WTC11 (cell line): Measurements from ENCODE around the gene MAPK7. TPM values are rescaled to one million over a fixed set of nuclear protein-coding genes. Genes with fewer than 3 reads are reported as not detected.

Source experiments
- ATF1 ChIP-seq: sonication (generic); formaldehyde crosslinking; IDR thresholded peaks from 2 replicates; pipeline ENCODE4 v1.8.1; 2023; ENCODE audit warnings: mild to moderate bottlenecking, moderate library complexity, missing genetic modification reagents
- CREM ChIP-seq: sonication (generic); formaldehyde crosslinking; IDR thresholded peaks from 2 replicates; pipeline ENCODE4 v1.8.1; 2022; ENCODE audit warnings: mild to moderate bottlenecking, missing genetic modification reagents, moderate library complexity
- CTCF ChIP-seq: fragments of 200-600 bp; IDR thresholded peaks from 2 replicates; pipeline ENCODE4 v1.8.0; 2022; ENCODE audit warnings: antibody characterized with exemption
- EMX1 ChIP-seq: fragments of 250-450 bp; sonication (Bioruptor Pico); IDR thresholded peaks from 2 replicates; pipeline ENCODE4 v1.8.0; 2021; ENCODE audit warnings: mild to moderate bottlenecking
- ETV6 ChIP-seq: sonication (generic); formaldehyde crosslinking; IDR thresholded peaks from 2 replicates; pipeline ENCODE4 v1.8.1; 2022; ENCODE audit warnings: mild to moderate bottlenecking, missing genetic modification reagents
- FOXJ3 ChIP-seq: sonication (generic); formaldehyde crosslinking; IDR thresholded peaks from 2 replicates; pipeline ENCODE4 v1.9.0; 2021; ENCODE audit warnings: missing genetic modification reagents, mild to moderate bottlenecking, borderline replicate concordance
- FOXP4 ChIP-seq: sonication (generic); formaldehyde crosslinking; IDR thresholded peaks from 2 replicates; pipeline ENCODE4 v1.8.0; 2022; ENCODE audit warnings: mild to moderate bottlenecking, missing genetic modification reagents
- GABPB1 ChIP-seq: sonication (generic); formaldehyde crosslinking; IDR thresholded peaks from 2 replicates; pipeline ENCODE4 v1.8.1; 2023; ENCODE audit warnings: mild to moderate bottlenecking, missing genetic modification reagents
- GRHL2 ChIP-seq: fragments of 250-450 bp; sonication (Bioruptor Pico); IDR thresholded peaks from 2 replicates; pipeline ENCODE4 v1.8.0; 2022; ENCODE audit warnings: mild to moderate bottlenecking, moderate library complexity; ENCODE audit not compliant: insufficient replicate concordance, severe bottlenecking
- HMGXB4 ChIP-seq: sonication (generic); formaldehyde crosslinking; IDR thresholded peaks from 2 replicates; pipeline ENCODE4 v1.8.1; 2023; ENCODE audit warnings: mild to moderate bottlenecking, moderate library complexity, missing genetic modification reagents
- JUN ChIP-seq: sonication (generic); formaldehyde crosslinking; IDR thresholded peaks from 2 replicates; pipeline ENCODE4 v1.8.0; 2023; ENCODE audit warnings: mild to moderate bottlenecking, missing genetic modification reagents
- KAT7 ChIP-seq: sonication (generic); formaldehyde crosslinking; IDR thresholded peaks from 2 replicates; pipeline ENCODE4 v1.8.1; 2023; ENCODE audit warnings: missing genetic modification reagents, mild to moderate bottlenecking, borderline replicate concordance
- NFYB ChIP-seq: sonication (generic); formaldehyde crosslinking; conservative IDR thresholded peaks from 2 replicates; pipeline ENCODE4 v1.8.0; 2022; ENCODE audit warnings: low read depth, missing genetic modification reagents
- NR1H2 ChIP-seq: sonication (generic); formaldehyde crosslinking; IDR thresholded peaks from 2 replicates; pipeline ENCODE4 v1.9.0; 2021; ENCODE audit warnings: mild to moderate bottlenecking, moderate library complexity, missing genetic modification reagents
- NR2C2 ChIP-seq: sonication (generic); formaldehyde crosslinking; IDR thresholded peaks from 2 replicates; pipeline ENCODE4 v1.8.0; 2022; ENCODE audit warnings: mild to moderate bottlenecking, missing genetic modification reagents
- PRRX2 ChIP-seq: fragments of 250-450 bp; sonication (Bioruptor Pico); IDR thresholded peaks from 2 replicates; pipeline ENCODE4 v1.8.0; 2021; ENCODE audit warnings: mild to moderate bottlenecking
- SMAD4 ChIP-seq: sonication (generic); formaldehyde crosslinking; IDR thresholded peaks from 2 replicates; pipeline ENCODE4 v1.8.0; 2022; ENCODE audit warnings: mild to moderate bottlenecking, missing genetic modification reagents
- SP1 ChIP-seq: sonication (generic); formaldehyde crosslinking; conservative IDR thresholded peaks from 2 replicates; pipeline ENCODE4 v1.8.1; 2022; ENCODE audit warnings: missing genetic modification reagents
- STAT6 ChIP-seq: sonication (generic); formaldehyde crosslinking; conservative IDR thresholded peaks from 2 replicates; pipeline ENCODE4 v1.8.1; 2023; ENCODE audit warnings: mild to moderate bottlenecking, low read depth, missing genetic modification reagents, moderate library complexity
- TCF7 ChIP-seq: sonication (generic); formaldehyde crosslinking; IDR thresholded peaks from 2 replicates; pipeline ENCODE4 v1.8.0; 2022; ENCODE audit warnings: mild to moderate bottlenecking, low read depth, missing genetic modification reagents, moderate library complexity
- ZNF121 ChIP-seq: sonication (generic); formaldehyde crosslinking; IDR thresholded peaks from 2 replicates; pipeline ENCODE4 v1.8.0; 2023; ENCODE audit warnings: missing genetic modification reagents
- ZNF263 ChIP-seq: sonication (generic); formaldehyde crosslinking; IDR thresholded peaks from 2 replicates; pipeline ENCODE4 v1.8.1; 2022; ENCODE audit warnings: low read depth, mild to moderate bottlenecking, moderate library complexity, missing genetic modification reagents
- ZNF281 ChIP-seq: sonication (generic); formaldehyde crosslinking; IDR thresholded peaks from 2 replicates; pipeline ENCODE4 v1.8.0; 2023; ENCODE audit warnings: mild to moderate bottlenecking, missing genetic modification reagents
- total RNA-seq: library from RNA; stranded (reverse); gene quantifications from 3 replicates; pipeline ENCODE4 v1.2.3, GENCODE V29; 2021

The MAPK7 gene
- total RNA-seq, 1 experiment from 2014 or later, result 38.5 TPM

- no peak for TF ChIP-seq ZNF281 (CRISPR knock-in tag)
- no peak for TF ChIP-seq STAT6
- TF ChIP-seq NR1H2, result no peak
- TF ChIP-seq TCF7 (CRISPR knock-in tag), result no peak
- TF ChIP-seq GRHL2 (CRISPR knock-in tag), result no peak
- 0 out of 2 replicates have a peak, but pooled peaks have one; percentile 22 for TF ChIP-seq CTCF
- TF ChIP-seq ATF1, result no peak
- TF ChIP-seq NFYB, result 0 out of 2 replicates have a peak, but pooled peaks have one; percentile 19
- no peak for TF ChIP-seq ETV6
- no peak for TF ChIP-seq PRRX2
- no peak for TF ChIP-seq ZNF263 (CRISPR knock-in tag)
- TF ChIP-seq FOXJ3 (CRISPR knock-in tag), result no peak
- 0 out of 2 replicates have a peak, but pooled peaks have one; percentile 54 for TF ChIP-seq HMGXB4
- TF ChIP-seq JUN, result no peak
- TF ChIP-seq FOXP4 (CRISPR knock-in tag), result no peak
- no peak for TF ChIP-seq CREM (CRISPR knock-in tag)
- TF ChIP-seq SP1 (CRISPR knock-in tag), result peak; percentile 43; the same call in 1 of the 2 replicates
- no peak for TF ChIP-seq SMAD4 (CRISPR knock-in tag)
- TF ChIP-seq ZNF121 (CRISPR knock-in tag), result 0 out of 2 replicates have a peak, but pooled peaks have one; percentile 44
- TF ChIP-seq KAT7 (CRISPR knock-in tag), result no peak
- TF ChIP-seq GABPB1 (CRISPR knock-in tag), result peak; percentile 18; the same call in 1 of the 2 replicates
- TF ChIP-seq EMX1, result no peak
- no peak for TF ChIP-seq NR2C2 (CRISPR knock-in tag)
- TF ChIP-seq, all 79 proteins: peak for 6
Observed at GRCh38 chr17:19338031-19338990, 40.0 kb upstream of the MAPK7 start (continued).
